ENCODE measurements around the gene ANKRD36.
"Not testable (repeated sequence)": the region's sequence is repeated elsewhere in the genome, so short reads cannot be mapped to it uniquely, and the experiment has no call there.

Gene ANKRD36

GRCh38 chr2:97129090-97129489, 16.1 kb downstream of the ANKRD36 start:
- DNase-seq: not testable (repeated sequence)

- not testable (repeated sequence) for DNase-seq
Measured at GRCh38 chr2:97144016-97144415, 31.1 kb downstream of the ANKRD36 start.

- DNase-seq: not testable (repeated sequence)
Measured at GRCh38 chr2:97166548-97166947, 53.6 kb downstream of the ANKRD36 start.

GRCh38 chr2:97167938-97168337, 55.0 kb downstream of the ANKRD36 start:
- not testable (repeated sequence) for DNase-seq

- DNase-seq: not testable (repeated sequence)
Measured at GRCh38 chr2:97168583-97168982, 55.6 kb downstream of the ANKRD36 start.

GRCh38 chr2:97180391-97180790, 67.4 kb downstream of the ANKRD36 start:
- DNase-seq: not testable (repeated sequence)

GRCh38 chr2:97195349-97195748, 82.4 kb downstream of the ANKRD36 start:
- DNase-seq: not testable (repeated sequence)

GRCh38 chr2:97197251-97197650, 84.3 kb downstream of the ANKRD36 start:
- not testable (repeated sequence) for DNase-seq

- not testable (repeated sequence) for DNase-seq
Measured at GRCh38 chr2:97200887-97201286, 87.9 kb downstream of the ANKRD36 start.

- not testable (repeated sequence) for DNase-seq
Measured at GRCh38 chr2:97202643-97203250, 89.8 kb downstream of the ANKRD36 start.

- DNase-seq: no peak
Measured at GRCh38 chr2:97210325-97210724, 97.4 kb downstream of the ANKRD36 start.

- not testable (repeated sequence) for DNase-seq
Measured at GRCh38 chr2:97215025-97215424, 102.1 kb downstream of the ANKRD36 start.

- not testable (repeated sequence) for DNase-seq
Measured at GRCh38 chr2:97230848-97231585, 118.1 kb downstream of the ANKRD36 start.

- DNase-seq: not testable (repeated sequence)
Measured at GRCh38 chr2:97232981-97233380, 120.0 kb downstream of the ANKRD36 start.

GRCh38 chr2:97233660-97234295, 120.8 kb downstream of the ANKRD36 start:
- DNase-seq: not testable (repeated sequence)

GRCh38 chr2:97261192-97261591, 148.2 kb downstream of the ANKRD36 start:
- not testable (repeated sequence) for DNase-seq

- not testable (repeated sequence) for DNase-seq
Measured at GRCh38 chr2:97266449-97266848, 153.5 kb downstream of the ANKRD36 start.

GRCh38 chr2:97267411-97268074, 154.6 kb downstream of the ANKRD36 start:
- no peak for DNase-seq

GRCh38 chr2:97268075-97268591, 155.2 kb downstream of the ANKRD36 start:
- not testable (repeated sequence) for DNase-seq

GRCh38 chr2:97276232-97276798, 163.4 kb downstream of the ANKRD36 start:
- DNase-seq: not testable (repeated sequence)

GRCh38 chr2:97285187-97285586, 172.2 kb downstream of the ANKRD36 start:
- not testable (repeated sequence) for DNase-seq

GRCh38 chr2:97293687-97294086, 180.7 kb downstream of the ANKRD36 start:
- DNase-seq: not testable (repeated sequence)
